UCSD-AML1 (cell line): ENCODE results near the gene CTNNA3.

Experiments
- DNase-seq: peaks from one replicate; lab custom pipeline; 2025; ENCODE audit not compliant: unreplicated experiment; lab: John Stamatoyannopoulos, UW

The CTNNA3 gene

DNA sequence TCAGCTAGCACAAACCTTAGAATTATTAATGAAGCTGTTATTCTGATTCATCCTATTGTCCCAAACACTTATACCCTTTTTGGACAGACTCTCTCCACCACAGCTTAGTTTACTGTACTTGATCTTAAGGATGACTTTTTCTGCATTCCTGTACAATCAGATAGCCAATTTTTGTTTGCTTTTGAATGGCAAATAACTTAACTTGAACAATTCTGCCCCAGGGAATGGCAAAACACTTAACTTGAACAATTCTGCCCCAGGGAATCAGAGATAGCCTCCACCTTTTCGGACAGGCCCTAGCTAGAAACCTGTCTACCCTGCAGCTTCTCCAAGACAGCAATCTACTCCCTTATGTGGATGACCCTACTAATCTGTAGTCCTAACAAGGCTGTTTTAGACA, 1438.2 kb downstream of the CTNNA3 start:
- no peak for DNase-seq

- DNase-seq = no peak
These were observed 1443.0 kb downstream of the CTNNA3 start for GRCh38 chr10:66252986-66253385.

- no peak for DNase-seq
These were observed 1449.8 kb downstream of the CTNNA3 start for GRCh38 chr10:66246177-66246576.

GRCh38 chr10:66244953-66245352, 1451.0 kb downstream of the CTNNA3 start:
- no peak for DNase-seq

DNA sequence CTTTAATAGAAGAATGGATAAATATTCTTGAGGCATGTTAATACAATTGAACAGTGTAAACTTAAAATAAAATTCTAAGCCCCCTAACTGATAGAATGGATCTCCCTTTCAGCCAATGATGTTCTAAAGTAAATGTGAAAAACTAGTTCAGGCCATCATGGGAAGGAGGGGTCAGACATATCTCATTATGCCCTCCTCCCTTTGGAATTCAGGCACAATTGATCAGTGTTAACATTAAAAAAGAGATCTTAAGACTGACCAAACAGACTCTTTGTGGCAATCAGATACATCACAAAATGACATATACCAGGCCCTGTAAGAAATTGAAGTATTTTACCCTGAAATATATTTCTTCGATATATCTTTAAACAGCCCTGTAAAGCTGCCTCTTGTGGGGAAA, 1453.1 kb downstream of the CTNNA3 start:
- no peak for DNase-seq

DNA sequence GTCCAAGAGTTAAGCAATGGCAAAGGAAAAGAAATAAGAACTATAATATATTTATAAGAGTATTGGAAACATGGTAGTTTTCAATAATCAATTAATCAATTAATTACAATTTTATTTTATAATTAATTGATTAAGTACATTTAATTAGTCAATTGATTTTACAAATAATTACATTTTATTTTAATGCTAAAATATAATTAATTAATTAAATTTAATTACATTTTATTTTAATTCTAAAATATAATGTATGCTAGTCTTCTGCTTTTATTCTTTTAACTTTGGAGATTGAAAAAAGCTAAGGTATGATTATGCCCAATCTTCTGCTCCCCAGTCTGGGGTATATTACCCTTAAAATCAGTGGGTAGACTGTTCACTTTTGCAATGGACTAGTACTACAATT, 1456.9 kb downstream of the CTNNA3 start:
- DNase-seq = no peak

GRCh38 chr10:66238343-66238742, 1457.7 kb downstream of the CTNNA3 start:
- no peak for DNase-seq

DNA sequence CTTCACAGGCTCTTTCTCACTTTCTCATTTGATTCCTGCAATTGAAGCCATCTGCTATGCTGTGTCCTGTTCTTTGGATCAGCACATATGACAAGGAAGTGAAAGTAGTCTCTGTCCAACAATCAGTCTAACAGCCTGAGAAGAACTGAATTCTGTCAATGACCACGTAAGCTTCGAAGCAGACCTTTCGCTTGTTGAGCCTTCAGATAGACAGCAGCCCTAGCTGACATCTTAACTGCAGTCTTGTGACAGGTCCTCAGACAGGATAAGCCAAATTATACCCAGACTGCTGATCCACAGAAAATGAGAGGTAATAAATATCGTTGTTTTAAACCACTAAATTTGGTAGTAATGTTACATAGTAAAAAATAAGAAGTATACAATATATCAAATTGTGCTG, 1461.1 kb downstream of the CTNNA3 start:
- no peak for DNase-seq

DNA sequence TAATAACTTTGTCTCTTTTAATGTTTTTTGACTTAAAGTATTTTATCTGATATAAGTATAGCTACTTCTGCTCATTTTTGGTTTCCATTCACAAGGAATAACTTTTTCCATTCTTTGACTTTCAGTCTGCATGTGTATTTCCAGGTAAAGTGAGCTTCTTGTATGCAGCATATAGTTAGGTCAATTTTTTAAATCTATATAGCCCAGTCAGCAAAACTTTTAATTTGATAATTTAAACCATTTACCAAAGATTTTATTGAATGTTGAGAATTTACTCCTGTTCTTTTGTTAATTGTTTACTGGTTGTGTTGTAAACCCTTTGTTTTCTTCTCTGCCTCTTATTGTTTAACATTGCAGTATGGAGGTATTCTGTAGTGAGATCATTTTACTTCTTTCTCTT, 1467.1 kb downstream of the CTNNA3 start:
- no peak for DNase-seq

GRCh38 chr10:66223656-66224055, 1472.3 kb downstream of the CTNNA3 start:
- no peak for DNase-seq

- no peak for DNase-seq
These were observed 1473.4 kb downstream of the CTNNA3 start for GRCh38 chr10:66222462-66223046.

- DNase-seq = no peak
These were observed 1476.9 kb downstream of the CTNNA3 start for GRCh38 chr10:66218981-66219587.

DNA sequence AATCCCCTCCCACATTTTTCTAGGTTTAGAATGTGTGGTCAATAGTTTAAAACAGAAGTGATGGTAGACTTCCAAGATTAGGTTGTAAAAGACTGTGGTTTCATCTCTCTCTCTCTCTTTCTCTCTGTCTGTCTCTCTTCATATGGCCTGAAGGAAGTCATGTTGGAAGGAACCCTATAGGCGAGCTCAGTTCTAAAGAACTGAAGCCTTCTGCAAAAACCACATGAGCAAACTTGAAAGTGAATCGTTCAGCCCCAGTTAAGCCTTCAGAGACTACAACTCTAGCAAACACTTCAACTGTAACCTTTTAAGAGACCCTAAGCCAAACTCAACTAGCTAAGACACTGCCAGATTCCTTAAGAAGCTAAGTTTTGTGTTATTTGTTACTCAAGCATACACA, 1477.7 kb downstream of the CTNNA3 start:
- no peak for DNase-seq

GRCh38 chr10:66215920-66216319, 1480.1 kb downstream of the CTNNA3 start:
- no peak for DNase-seq

GRCh38 chr10:66214721-66215404, 1481.1 kb downstream of the CTNNA3 start:
- no peak for DNase-seq

DNA sequence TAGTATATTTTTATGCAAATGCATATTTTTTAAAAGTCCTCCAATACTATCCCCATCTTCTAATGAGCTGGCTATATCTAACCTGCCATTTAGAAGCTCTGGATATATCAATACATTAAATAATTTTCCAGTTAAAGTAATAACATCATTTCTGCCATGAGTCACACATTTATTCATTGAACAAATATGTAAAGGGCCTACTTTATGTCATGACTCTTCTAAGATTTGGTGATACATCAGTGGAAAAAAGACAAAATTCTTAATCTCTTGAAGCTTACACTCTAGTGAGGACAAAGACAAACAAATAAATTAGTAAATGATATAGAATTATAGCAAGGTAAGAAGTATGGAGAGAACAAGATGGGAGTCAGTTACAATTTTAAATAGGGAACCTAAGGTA, 1487.0 kb downstream of the CTNNA3 start:
- DNase-seq = no peak

GRCh38 chr10:66204838-66205237, 1491.2 kb downstream of the CTNNA3 start:
- DNase-seq = no peak

DNA sequence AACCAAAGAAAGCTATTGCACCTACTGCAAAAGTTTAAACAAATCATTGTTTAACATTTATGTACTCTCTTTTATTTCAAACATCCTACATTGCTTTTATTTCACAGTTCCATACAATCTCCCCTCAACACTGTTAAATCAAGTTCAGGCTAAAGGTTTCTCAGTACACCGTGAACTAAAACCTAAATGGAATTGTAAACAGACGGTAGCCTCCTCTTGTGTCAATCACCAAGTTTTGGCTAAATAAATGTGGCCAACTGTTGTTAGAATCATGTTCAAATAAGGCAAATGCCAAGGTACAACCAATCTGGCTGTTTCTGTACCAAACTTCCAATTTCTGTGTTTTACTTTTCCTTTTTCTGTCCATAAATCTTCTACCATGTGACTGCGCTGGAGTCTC, 1493.9 kb downstream of the CTNNA3 start:
- DNase-seq = no peak

- no peak for DNase-seq
These were observed 1503.7 kb downstream of the CTNNA3 start for GRCh38 chr10:66192162-66192831.

GRCh38 chr10:66190413-66190812, 1505.6 kb downstream of the CTNNA3 start:
- no peak for DNase-seq

DNA sequence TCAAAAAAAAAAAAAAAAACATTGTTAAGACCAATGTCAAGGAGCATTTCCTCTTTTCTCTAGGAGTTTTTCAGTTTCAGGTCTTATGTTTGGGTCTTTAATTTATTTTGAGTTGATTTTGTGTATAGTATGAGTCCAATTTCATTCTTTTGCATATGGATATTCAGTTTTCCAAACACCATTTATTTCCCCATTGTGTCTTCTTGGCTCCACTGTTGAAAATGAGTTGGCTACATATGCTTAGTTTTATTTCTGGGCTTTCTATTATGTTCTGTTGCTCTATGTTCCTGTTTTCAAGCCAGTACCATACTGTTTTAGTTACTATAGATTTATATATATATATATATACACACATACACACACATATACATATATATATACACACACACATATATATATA, 1506.7 kb downstream of the CTNNA3 start:
- DNase-seq = no peak
